HG03439 (cell line): ENCODE data around the gene TRPV4.

Experiments
- ATAC-seq: cut with Tn5 transposase; IDR thresholded peaks from one replicate; pipeline ENCODE4 v1.9.1; 2021; ENCODE audit warnings: mild to moderate bottlenecking, moderate library complexity; ENCODE audit not compliant: unreplicated experiment

Gene TRPV4

GRCh38 chr12:109764776-109765445, 68.3 kb downstream of the TRPV4 start:
- no peak for ATAC-seq

GRCh38 chr12:109764123-109764522, 69.1 kb downstream of the TRPV4 start:
- no peak for ATAC-seq

GRCh38 chr12:109763201-109763841, 69.9 kb downstream of the TRPV4 start:
- no peak for ATAC-seq

- ATAC-seq: no peak
Measured at GRCh38 chr12:109762673-109763191, 70.5 kb downstream of the TRPV4 start.

GRCh38 chr12:109762071-109762672, 71.0 kb downstream of the TRPV4 start:
- ATAC-seq: no peak

- no peak for ATAC-seq
Measured at GRCh38 chr12:109760930-109761921, 72.0 kb downstream of the TRPV4 start.

GRCh38 chr12:109760031-109760929, 72.9 kb downstream of the TRPV4 start:
- no peak for ATAC-seq

- ATAC-seq: no peak
Measured at GRCh38 chr12:109759595-109759994, 73.6 kb downstream of the TRPV4 start.

GRCh38 chr12:109758426-109759420, 74.5 kb downstream of the TRPV4 start:
- no peak for ATAC-seq

- ATAC-seq: no peak
Measured at GRCh38 chr12:109757671-109758265, 75.4 kb downstream of the TRPV4 start.

- ATAC-seq: no peak
Measured at GRCh38 chr12:109756457-109756856, 76.7 kb downstream of the TRPV4 start.

- ATAC-seq: no peak
Measured at GRCh38 chr12:109753959-109754358, 79.2 kb downstream of the TRPV4 start.

- ATAC-seq: no peak
Measured at GRCh38 chr12:109753054-109753401, 80.2 kb downstream of the TRPV4 start.

GRCh38 chr12:109752117-109753053, 80.8 kb downstream of the TRPV4 start:
- ATAC-seq: no peak

GRCh38 chr12:109744986-109745942, 87.9 kb downstream of the TRPV4 start:
- ATAC-seq: no peak

- ATAC-seq: no peak
Measured at GRCh38 chr12:109744026-109744425, 89.2 kb downstream of the TRPV4 start.
